Stimulated activated naive CD8-positive, alpha-beta T cell treated with anti-CD3 and anti-CD28 coated beads, Interleukin-15, amount 100 ng/mL, for 72 hours (primary cell): ENCODE data around the gene HCN4.

Source experiments
- ATAC-seq: fragments of 150-1000 bp; cut with Tn5 transposase; 2 replicates; pipeline ENCODE4 v1.10.0; 2021; ENCODE audit warnings: mild to moderate bottlenecking, moderate library complexity
- DNase-seq, 2 donors: peaks; one replicate each; pipeline ENCODE4 v3.0.0; 2021 to 2022
- H3K27ac Mint-ChIP-seq, 2 donors: one replicate each; pipeline ENCODE4 v1.8.0; 2022; ENCODE audit warnings: mild to moderate bottlenecking in 2 of 2, mixed read lengths in 2 of 2, moderate library complexity in 2 of 2
- H3K27me3 Mint-ChIP-seq: one replicate; pipeline ENCODE4 v1.8.0; 2022; ENCODE audit warnings: mixed read lengths
- H3K4me1 Mint-ChIP-seq: one replicate; pipeline ENCODE4 v1.8.0; 2022; ENCODE audit warnings: mild to moderate bottlenecking, mixed read lengths
- H3K4me3 Mint-ChIP-seq, 2 donors: one replicate each; pipeline ENCODE4 v1.8.0; 2022; ENCODE audit warnings: mild to moderate bottlenecking in 2 of 2, mixed read lengths in 2 of 2, moderate library complexity in 1 of 2
- H3K9me3 Mint-ChIP-seq, 2 donors: one replicate each; pipeline ENCODE4 v1.8.0; 2022; ENCODE audit warnings: mixed read lengths in 2 of 2

Gene HCN4

GRCh38 chr15:73386886-73387506, 18.2 kb upstream of the HCN4 start:
- no peak for ATAC-seq
- H3K4me1 Mint-ChIP-seq, result no peaks in the 10 kb centered on the region
- no peak overlapping the region for H3K4me3 Mint-ChIP-seq
- DNase-seq, result no peak
- peaks cover 40% of the 10 kb centered on the region for H3K27me3 Mint-ChIP-seq
- peaks cover 0 to 1% of the 10 kb centered on the region in 2 donors for H3K9me3 Mint-ChIP-seq
- no peak overlapping the region for H3K27ac Mint-ChIP-seq

GRCh38 chr15:73386238-73386637, 17.5 kb upstream of the HCN4 start:
- Mint-ChIP-seq H3K27me3 (peaks cover 41% of the 10 kb centered on the region), H3K9me3 (peaks cover 7 to 9% of the 10 kb centered on the region in 2 donors), H3K4me3 (no peak overlapping the region), H3K27ac (no peak overlapping the region), H3K4me1 (no peaks in the 10 kb centered on the region)
- ATAC-seq, result no peak
- no peak for DNase-seq

GRCh38 chr15:73385205-73385604, 16.4 kb upstream of the HCN4 start:
- Mint-ChIP-seq H3K9me3 (peaks cover 11 to 19% of the 10 kb centered on the region in 2 donors), H3K4me1 (no peaks in the 10 kb centered on the region), H3K27me3 (peaks cover 51% of the 10 kb centered on the region), H3K27ac (peak overlapping the region in 1 of 2 donors; percentile 38), H3K4me3 (no peak overlapping the region)
- DNase-seq, result no peak
- no peak for ATAC-seq

- DNase-seq (no peak), ATAC-seq (no peak)
- Mint-ChIP-seq H3K4me3 (no peak overlapping the region), H3K27ac (no peak overlapping the region), H3K9me3 (peaks cover 11 to 19% of the 10 kb centered on the region in 2 donors), H3K4me1 (no peaks in the 10 kb centered on the region), H3K27me3 (peaks cover 59% of the 10 kb centered on the region)
Observed at GRCh38 chr15:73383310-73384189, 14.8 kb upstream of the HCN4 start.

- DNase-seq (no peak), ATAC-seq (no peak)
- Mint-ChIP-seq H3K9me3 (peaks cover 11 to 19% of the 10 kb centered on the region in 2 donors), H3K27me3 (peaks cover 59% of the 10 kb centered on the region), H3K4me3 (no peak overlapping the region), H3K4me1 (no peaks in the 10 kb centered on the region), H3K27ac (no peak overlapping the region)
Observed at GRCh38 chr15:73382115-73382514, 13.4 kb upstream of the HCN4 start.

- H3K4me1 Mint-ChIP-seq, result no peaks in the 10 kb centered on the region
- H3K9me3 Mint-ChIP-seq, result peaks cover 11 to 19% of the 10 kb centered on the region in 2 donors
- H3K27ac Mint-ChIP-seq, result no peak overlapping the region
- DNase-seq, result no peak
- no peak for ATAC-seq
- H3K4me3 Mint-ChIP-seq, result no peak overlapping the region
- H3K27me3 Mint-ChIP-seq, result peaks cover 54% of the 10 kb centered on the region
Observed at GRCh38 chr15:73380661-73381060, 11.9 kb upstream of the HCN4 start.

GRCh38 chr15:73378089-73378488, 9.3 kb upstream of the HCN4 start:
- H3K27ac Mint-ChIP-seq, result no peak overlapping the region
- no peak overlapping the region for H3K4me3 Mint-ChIP-seq
- DNase-seq (no peak), ATAC-seq (no peak)
- peaks cover 50% of the 10 kb centered on the region for H3K27me3 Mint-ChIP-seq
- H3K9me3 Mint-ChIP-seq, result peaks cover 11 to 19% of the 10 kb centered on the region in 2 donors
- H3K4me1 Mint-ChIP-seq, result no peaks in the 10 kb centered on the region

- H3K27ac Mint-ChIP-seq, result peak overlapping the region in 1 of 2 donors; percentile 55
- ATAC-seq, result no peak
- no peaks in the 10 kb centered on the region for H3K4me1 Mint-ChIP-seq
- H3K27me3 Mint-ChIP-seq, result peaks cover 49% of the 10 kb centered on the region
- DNase-seq, result no peak
- H3K9me3 Mint-ChIP-seq, result peaks cover 0 to 6% of the 10 kb centered on the region in 2 donors
- H3K4me3 Mint-ChIP-seq, result no peak overlapping the region
Observed at GRCh38 chr15:73375755-73376305, 7.1 kb upstream of the HCN4 start.

- H3K9me3 Mint-ChIP-seq, result no peaks in the 10 kb centered on the region
- peak overlapping the region in 1 of 2 donors; percentile 77 for H3K27ac Mint-ChIP-seq
- H3K4me3 Mint-ChIP-seq, result no peak overlapping the region
- no peak for ATAC-seq
- no peaks in the 10 kb centered on the region for H3K4me1 Mint-ChIP-seq
- peaks cover 49% of the 10 kb centered on the region for H3K27me3 Mint-ChIP-seq
- DNase-seq, result no peak
Observed at GRCh38 chr15:73375012-73375411, 6.3 kb upstream of the HCN4 start.

- no peaks in the 10 kb centered on the region for H3K9me3 Mint-ChIP-seq
- H3K27ac Mint-ChIP-seq, result peak overlapping the region in 1 of 2 donors; percentile 69
- no peak for DNase-seq
- H3K4me3 Mint-ChIP-seq, result no peak overlapping the region
- no peak for ATAC-seq
- H3K27me3 Mint-ChIP-seq, result peaks cover 49% of the 10 kb centered on the region
- H3K4me1 Mint-ChIP-seq, result no peaks in the 10 kb centered on the region
Observed at GRCh38 chr15:73374604-73375003, 5.8 kb upstream of the HCN4 start.

GRCh38 chr15:73373221-73373620, 4.5 kb upstream of the HCN4 start:
- Mint-ChIP-seq H3K9me3 (no peaks in the 10 kb centered on the region), H3K4me3 (no peak overlapping the region), H3K4me1 (no peaks in the 10 kb centered on the region), H3K27ac (no peak overlapping the region), H3K27me3 (peaks cover 55% of the 10 kb centered on the region)
- DNase-seq (no peak), ATAC-seq (no peak)

- Mint-ChIP-seq H3K4me1 (no peaks in the 10 kb centered on the region), H3K27ac (no peak overlapping the region), H3K27me3 (peaks cover 62% of the 10 kb centered on the region), H3K4me3 (no peak overlapping the region), H3K9me3 (no peaks in the 10 kb centered on the region)
- ATAC-seq (no peak), DNase-seq (no peak)
Observed at GRCh38 chr15:73371812-73372211, 3.1 kb upstream of the HCN4 start.

GRCh38 chr15:73370151-73370550, 1.4 kb upstream of the HCN4 start:
- peaks cover 79% of the 10 kb centered on the region for H3K27me3 Mint-ChIP-seq
- H3K27ac Mint-ChIP-seq, result no peak overlapping the region
- no peak overlapping the region for H3K4me3 Mint-ChIP-seq
- ATAC-seq (peak; percentile 50), DNase-seq (no peak)
- H3K9me3 Mint-ChIP-seq, result no peaks in the 10 kb centered on the region
- no peaks in the 10 kb centered on the region for H3K4me1 Mint-ChIP-seq

- no peak for ATAC-seq
- no peak overlapping the region for H3K27ac Mint-ChIP-seq
- no peaks in the 10 kb centered on the region for H3K9me3 Mint-ChIP-seq
- DNase-seq, result no peak
- H3K27me3 Mint-ChIP-seq, result peaks cover 80% of the 10 kb centered on the region
- H3K4me3 Mint-ChIP-seq, result no peak overlapping the region
- H3K4me1 Mint-ChIP-seq, result no peaks in the 10 kb centered on the region
Observed at GRCh38 chr15:73369154-73369694, 466 bp upstream of the HCN4 start.

- Mint-ChIP-seq H3K27me3 (peaks cover 79% of the 10 kb centered on the region), H3K4me1 (no peaks in the 10 kb centered on the region), H3K4me3 (no peak overlapping the region), H3K27ac (no peak overlapping the region), H3K9me3 (no peaks in the 10 kb centered on the region)
- DNase-seq (no peak), ATAC-seq (no peak)
Observed at GRCh38 chr15:73367624-73368300, 996 bp downstream of the HCN4 start.
